GM19455 (cell line): Measurements from ENCODE around the gene MARCHF10.
A peak's percentile ranks its signal among the peaks of the same experiment; 100 is the strongest.

Source experiments
- ATAC-seq: cut with Tn5 transposase; IDR thresholded peaks from one replicate; pipeline ENCODE4 v1.9.1; 2021; ENCODE audit not compliant: unreplicated experiment

MARCHF10 gene

DNA sequence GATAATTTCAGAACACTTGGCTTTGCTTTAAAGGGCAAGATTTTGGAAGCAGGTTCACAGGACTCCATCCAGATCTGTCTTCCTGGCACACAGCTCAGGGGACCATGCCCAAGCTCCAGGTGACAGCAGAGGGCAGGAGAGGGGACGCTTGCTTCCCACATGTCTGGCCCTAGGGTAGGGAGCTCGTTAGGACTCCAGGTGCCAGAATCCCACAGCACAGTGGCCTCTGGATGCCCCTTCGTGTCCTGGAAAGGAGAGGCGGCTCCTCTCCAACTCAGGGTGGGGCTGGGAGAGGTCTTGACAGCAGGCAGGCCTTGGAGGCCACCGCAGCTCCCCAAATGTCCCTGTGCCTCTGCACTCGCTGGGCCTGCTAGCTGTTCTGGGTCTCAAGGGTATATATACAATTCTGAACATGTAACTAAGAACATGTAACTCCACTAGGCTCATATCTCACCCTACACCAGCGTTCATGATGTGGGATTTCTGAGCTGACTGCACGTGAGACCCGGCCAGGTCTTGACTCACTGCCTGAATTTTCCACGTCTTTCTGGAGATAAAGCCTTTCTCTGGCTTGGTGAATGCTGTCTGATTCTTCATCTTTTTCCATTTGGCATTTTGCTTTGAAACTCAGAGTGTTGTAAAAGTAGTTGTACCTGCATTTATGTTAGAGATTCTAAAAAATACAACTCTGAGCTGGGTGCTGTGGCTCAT, 52.8 kb downstream of the MARCHF10 start:
- no peak for ATAC-seq

DNA sequence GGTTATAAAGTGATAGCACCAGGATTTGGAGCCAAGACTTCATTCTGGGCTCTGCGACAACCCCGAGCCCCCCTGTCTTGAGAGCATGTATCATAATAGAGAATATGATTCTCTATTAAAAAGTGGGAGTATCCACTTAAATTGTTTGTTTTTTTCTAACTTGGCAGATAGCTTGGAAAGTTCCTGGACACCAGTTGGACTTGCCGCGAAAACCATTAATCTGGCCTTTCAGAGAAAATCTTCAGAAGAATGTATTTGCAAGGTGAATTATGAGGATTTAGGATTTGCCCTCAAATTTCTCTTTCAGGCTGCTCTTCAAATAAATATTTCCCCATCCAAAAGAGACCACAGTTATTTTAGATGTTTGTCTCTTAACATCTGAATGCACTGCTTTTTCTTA, 53.5 kb downstream of the MARCHF10 start:
- no peak for ATAC-seq

DNA sequence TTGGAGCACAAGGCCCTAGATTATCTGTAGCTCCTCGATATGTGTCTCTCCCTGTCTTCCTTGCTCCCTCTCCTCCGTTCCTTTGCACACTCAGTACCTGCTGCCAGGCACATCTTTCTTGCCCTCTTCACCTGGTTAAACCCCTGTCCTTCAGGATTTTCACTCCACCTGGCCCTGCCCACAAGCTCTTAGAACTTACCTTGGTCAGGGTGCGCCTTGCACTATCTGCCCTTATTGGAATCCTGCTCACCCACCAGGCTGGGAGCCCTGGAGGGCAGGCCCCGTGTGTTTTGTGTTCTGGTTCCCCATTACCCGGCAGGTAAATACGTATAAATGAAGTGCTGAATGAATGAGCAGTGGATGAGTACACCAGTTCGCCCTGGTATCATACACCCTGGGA, 54.6 kb downstream of the MARCHF10 start:
- no peak for ATAC-seq

DNA sequence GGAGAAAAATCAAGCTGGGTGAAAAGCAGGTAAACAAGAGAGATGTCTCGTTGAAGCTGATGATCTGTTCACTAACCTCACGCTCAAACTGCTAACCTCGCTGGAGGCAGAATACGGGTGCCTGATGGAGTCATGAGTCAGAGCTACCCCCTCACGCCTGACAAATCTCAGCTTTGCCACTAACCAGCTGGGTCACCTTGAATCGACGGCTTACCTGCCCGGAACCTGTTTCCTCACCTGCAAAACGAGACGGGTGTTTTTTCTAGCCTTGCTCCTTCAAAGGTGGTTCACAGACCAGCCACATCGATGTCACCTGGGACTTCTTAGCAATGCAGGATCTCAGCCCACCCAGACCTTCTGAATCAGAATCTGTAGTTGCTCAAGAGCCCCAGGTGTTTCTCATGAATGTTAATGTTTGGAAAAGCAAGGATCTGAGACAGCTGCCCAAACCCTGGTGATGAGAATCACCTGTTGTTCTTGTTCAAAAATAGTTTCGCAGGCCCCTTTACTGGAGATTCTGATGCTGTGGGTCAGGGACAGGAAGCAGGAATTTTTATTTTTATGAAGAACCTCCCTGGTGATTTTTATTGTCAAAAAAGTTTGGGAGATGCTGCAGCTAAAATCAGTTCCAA, 56.9 kb downstream of the MARCHF10 start:
- no peak for ATAC-seq

DNA sequence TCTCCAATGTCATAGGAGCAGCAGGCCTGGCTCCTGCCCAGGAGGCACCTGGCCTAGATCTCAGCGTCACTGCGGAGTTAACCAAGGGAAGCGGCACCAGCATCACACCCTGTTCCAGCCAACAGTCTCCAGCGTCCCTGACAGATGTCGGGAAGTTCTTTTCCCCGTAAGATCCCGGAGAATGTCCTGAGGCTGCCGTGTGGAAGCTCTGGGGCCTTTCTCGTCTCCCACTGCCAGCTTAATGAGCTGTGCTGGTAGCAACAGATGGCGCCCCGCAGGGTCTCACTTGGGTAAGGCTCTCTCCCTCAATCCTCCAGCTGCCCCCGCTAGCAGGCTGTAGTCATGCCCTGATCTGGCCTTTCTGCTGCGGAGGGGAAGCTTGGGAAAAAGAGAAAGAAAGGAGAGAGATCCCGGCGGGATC, 57.5 kb downstream of the MARCHF10 start:
- ATAC-seq = no peak

DNA sequence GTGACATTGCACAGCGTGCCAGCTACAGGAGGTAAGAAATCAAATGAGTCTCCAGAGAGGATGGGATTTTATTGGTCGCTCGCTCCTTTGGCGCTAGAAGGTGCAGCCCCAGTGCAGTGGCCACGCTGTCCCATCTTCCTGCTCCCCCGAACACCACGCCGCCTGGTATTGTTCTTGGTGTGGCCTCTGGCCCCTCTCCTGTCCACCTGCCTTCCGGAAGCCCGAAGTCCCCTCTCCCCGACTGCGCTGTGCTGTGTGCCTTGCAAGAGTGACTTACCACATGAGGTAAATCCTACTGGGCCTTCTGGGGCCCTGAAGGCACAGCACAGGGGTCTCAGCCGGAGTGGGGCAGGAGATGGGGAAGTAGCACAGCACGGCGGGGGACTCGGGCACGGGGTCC, 58.2 kb downstream of the MARCHF10 start:
- ATAC-seq = no peak

DNA sequence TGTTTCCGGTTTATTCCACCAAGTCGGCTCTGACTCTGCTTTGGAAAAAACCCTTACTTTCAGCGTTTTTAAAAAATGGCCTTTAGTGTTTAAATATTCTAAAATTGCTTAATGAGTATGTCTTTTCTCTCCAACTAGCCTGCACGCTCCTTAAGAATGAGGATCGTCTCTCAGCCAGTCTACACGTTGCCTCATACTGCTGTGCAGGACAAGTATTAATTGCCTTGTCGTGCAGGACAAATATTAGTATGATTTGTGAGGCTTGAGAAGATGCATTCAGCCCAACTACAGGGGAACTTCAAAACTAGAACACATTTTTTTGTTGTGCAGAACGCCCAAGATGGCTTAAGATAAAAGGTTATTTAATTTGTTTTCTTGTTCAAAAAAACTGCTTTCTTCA, 61.2 kb downstream of the MARCHF10 start:
- ATAC-seq = no peak

DNA sequence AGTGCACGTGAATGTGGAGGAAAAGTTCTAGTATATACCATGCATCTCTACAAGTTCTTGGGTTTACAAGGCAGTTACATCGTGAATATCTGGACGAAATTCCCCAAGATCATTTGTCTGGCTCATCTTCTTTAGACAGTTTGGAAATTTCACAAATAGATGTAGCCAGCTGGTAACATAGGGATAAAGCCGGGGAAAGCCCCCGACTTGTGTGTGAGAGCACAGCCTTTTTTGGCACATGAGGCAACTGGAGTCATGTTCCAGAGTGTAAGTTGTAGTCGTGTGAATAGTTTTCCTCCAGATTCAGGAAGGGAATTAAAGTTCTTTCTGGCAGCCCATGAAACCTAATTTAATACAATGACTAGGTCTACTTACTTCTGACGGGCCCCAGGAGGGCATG, 62.3 kb downstream of the MARCHF10 start:
- no peak for ATAC-seq

DNA sequence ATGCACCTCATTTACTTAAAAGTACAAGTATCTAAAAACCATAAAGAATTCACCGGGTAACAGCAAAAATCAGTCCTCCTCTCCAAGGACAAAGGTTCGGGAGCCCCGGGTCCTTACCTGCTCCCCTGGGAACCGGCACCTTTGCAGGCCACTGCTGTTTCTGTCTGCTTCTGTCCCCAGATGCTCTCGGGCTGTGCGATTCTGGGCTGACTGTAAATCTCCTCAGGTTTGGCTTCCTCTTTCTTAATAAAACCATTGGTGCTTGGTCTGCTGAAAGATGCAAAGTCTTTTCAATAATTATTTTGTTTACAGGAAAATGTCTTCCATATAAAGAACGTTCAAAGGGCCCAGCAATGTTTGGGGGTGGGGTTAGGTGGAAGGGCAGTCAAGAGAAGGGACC, 63.9 kb downstream of the MARCHF10 start:
- ATAC-seq = no peak

DNA sequence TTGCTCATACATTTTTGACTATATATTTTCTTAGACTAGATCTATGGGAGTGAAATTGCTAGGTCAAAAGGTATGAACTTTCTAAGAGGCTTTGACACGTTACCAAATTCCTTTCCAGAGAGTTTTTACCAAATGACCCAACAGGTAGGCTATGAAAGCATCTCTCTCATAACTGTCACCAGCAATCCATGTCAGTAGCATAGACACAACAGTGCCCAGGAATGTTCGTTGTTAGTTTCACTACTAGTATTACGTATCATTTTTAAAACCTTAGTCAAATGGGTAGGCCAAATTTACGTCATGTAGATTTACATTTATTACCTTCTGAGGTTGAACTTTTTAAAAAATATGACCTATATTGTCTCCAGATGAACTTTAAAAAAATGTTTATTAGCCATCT, 66.8 kb downstream of the MARCHF10 start:
- ATAC-seq = peak; percentile 64

DNA sequence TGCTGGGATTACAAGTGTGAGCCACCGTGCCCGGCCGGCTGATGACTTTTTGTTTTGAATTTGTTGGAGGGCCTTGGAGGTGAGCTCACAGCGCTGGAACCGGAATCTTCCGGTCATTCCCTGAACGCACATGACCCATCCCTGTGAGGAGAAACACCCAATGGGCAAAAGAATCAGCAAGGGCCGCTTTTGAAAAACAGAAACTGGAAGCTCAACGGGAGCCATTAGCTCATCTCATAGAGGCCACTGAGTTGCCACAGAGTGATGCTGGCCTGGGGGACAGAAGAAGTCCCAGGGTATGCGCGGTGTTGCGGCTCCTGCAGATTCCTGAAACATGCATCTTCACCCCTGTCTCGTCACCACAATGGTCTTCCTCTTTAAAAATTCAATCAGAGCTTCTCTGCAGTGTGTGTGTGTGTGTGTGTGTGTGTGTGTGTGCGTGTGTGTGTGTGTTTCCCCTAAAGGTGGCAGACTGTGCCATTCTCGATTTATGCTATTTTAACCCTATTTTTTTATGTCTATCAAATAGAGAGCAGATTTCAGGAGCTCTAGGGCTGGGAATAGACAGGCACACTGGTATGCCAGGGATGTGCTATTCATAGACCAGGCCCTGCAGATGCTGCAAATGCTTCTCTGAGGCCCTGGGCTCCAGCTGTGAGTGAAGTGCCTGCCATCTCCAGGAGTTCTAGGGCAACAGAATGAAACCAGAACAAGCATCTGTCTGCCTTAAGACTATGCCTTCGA, 68.3 kb downstream of the MARCHF10 start:
- no peak for ATAC-seq

DNA sequence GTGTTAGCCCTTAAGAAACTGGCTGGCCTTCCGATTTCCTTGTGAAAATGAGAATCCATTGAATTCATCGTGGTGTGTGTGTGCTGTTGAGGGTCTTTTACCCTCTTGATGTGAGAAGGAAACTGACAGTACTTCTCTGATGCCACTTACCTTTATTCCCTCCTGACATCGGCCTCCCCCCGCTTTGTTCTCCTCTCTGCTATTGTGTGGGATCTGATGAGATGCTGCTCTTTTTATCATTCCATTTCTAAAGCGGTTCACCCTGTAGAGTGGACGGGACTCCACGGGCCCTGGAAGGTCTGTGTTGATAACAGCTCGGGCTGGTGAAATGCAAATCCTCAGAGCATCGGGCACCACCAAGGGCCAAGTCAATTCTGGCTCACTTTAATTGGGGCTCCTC, 69.8 kb downstream of the MARCHF10 start:
- ATAC-seq = no peak

DNA sequence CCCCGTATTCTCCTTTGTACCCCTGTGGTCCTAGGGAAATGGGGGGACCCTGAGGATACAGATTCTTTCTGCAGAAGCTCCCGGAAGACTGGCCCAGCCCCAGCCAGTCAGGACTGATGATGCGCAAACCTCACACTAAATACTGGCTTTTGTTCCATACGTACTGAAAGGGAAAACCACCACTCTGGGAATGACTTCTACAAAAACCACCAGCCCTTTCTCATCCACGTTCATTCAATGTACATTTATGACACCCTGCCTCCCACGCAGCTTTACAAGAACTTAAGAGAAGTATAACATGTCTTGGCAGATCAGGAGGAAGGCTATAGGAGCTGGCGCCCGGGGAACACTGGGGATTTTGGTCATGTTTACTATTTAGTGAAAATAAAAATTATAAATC, 70.6 kb downstream of the MARCHF10 start:
- ATAC-seq = no peak

DNA sequence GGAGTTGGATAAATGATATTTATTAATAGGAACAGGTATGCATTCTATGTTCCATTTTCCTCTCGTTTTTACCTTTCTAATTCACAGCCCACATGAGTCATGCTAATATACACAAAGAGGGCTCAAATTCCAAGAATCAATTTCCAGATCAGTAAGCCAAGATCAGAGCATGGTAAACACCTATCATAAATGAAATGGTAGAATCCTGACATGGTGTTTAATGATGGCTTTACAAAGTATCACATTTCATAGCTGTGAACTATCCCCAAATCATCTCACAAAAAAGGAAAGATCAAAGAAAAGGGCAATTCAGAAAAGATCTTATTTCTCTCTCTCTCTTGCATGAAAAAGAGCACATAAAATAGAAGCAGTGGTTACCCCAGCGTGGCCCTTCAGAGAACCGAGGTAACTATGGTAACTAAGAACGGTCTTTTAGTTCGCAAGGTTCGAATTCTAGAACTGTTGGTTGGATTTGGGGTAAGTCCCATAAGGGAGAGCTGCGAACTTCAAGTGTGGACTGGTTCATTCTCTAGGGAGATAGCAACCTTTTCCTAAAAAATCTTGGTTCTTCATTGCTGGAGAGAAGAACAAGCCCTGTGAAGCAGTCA, 73.0 kb downstream of the MARCHF10 start:
- ATAC-seq = no peak

DNA sequence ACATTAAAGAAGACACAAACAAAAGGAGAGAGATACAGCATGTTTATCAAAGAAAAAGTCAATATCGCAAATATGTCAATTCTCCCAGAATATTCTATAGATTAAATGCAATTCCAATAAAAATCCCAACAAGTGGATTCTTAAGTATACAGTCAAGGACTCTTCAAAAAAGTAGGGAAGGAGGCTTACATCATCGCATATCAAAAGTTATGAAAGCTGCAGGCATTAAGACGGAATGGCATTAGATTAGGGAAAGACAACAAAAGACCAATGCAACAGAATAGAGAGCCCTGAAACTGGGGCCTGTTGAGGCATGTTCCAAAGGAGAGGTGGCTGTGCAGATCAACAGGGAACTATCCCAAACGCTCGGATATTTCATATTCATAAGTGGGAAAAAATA, 76.0 kb downstream of the MARCHF10 start:
- no peak for ATAC-seq

DNA sequence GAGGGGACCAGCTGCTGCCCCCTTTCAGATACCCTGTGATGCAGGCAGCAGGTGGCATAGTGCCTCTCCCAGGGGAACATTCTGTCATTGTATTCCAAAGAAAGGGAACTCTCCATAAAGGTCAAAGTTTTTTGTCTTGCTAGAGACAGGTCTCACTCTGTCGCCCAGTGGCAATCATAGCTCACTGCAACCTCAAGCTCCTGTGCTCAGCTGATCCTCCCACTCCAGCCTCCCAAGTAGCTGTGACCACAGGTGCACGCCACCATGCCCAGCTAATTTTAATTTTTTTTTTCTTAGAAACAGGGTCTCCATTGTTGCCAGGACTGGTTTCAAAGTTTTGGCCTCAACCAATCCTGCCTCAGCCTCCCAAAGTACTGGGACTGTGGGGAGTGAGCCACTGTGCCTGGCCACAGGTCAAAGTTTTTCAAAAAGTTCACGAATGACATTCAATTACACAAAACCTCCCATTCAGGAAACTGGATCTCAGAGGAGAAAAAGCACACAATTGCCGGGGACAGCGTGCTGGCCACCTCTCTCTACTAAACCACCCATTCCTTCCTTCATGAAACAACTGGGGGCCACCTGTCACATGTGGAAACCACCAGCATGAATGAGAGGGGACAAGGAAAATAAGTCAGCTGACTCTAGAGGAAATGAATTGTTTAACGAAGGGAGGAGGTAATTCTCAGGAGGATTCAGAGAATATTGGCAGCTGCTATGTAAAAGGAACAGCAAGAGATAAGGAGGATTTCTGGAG, 80.0 kb downstream of the MARCHF10 start:
- ATAC-seq = no peak

DNA sequence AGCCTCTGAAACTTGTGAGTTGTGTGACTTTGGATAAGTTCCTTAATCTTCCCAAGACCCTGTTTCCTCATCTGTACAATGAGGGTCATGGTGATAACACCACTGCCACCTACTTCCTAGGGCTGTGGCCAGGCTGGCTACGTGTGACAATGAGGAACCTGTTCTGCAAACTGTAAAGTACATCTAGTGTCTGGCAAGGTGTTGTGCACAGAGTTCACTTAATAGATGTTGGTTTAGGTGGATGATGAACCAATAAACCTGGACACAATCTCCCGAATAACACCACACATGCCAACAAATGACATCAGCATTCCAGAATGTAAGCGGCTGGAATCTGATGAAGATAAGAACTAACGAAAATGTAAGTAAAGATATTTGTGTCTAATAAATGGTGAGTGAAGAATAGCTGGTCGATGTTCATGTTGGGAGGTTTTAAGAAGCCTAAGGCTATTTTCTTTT, 82.3 kb downstream of the MARCHF10 start:
- ATAC-seq = no peak

DNA sequence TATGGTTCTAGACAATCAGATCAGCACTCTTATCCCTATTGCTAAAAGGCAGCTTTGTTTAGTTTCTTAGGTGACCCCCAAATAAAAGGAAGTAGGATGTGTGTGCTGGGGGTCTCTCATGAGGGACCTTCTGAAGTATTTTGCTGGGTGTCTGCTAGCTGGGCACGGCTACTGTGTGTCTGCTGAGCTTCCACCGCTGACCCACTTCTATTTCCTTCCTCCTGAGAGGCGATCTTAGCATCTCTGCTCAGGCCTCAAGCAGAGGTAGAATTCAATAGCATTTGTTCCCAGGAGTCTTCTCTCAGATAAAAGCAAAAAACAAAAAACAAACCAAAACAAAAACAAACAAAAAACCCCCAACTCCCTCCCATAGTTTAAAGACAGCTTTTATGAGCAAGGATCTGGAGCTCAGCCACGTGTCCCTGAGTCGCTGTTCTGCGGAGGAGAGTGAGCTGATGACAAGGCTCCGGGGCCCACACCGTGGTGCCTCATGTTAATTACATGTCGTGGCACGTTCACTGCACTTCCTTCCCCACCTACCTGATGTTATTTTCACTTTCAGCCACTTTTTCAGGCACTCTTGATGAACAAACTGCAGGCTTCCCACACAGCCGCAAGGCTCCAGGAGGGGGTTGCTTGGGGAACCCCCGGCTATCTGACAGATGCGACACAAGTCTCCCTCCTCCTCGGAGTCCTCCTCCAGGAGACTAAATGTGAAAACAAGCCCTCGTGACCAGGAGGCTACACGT, 83.5 kb downstream of the MARCHF10 start:
- ATAC-seq = peak; percentile 94

DNA sequence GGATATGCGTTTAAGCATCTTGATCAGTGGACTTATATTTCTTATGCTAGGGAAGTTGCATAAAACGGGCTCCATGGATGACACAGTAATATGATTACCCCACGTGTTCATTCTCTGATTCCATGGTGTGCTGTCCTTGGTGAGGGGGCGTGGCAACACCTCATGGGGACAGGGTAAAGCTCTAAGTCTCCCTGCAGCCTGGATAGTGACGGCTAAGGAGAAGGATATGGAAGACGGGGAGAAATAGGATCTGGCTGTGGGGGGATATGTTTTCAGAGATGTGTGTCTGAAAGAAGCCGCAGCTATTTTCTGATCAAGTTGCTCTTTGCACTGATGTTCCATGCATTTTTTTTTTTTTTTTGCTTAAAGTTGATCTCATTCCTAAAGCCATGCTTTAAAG, 84.3 kb downstream of the MARCHF10 start:
- no peak for ATAC-seq

DNA sequence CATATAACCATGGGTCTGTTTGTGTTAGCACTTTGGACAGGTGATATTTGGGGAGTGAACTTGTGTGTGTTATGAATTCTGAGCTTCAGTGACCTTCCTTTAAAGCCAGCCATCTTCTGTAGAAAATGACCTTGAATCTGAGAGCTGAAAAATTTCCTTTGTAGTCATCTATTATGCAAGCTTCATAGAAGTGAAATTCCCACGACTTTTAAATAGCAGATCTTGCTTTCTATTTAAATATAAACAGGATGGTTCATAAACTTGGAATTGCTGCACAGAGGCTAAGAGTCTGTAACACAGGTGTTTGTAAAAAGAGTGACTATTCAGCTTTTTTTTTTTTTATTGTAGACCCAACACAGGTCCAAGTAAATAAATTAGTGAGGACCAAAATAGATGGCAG, 85.5 kb downstream of the MARCHF10 start:
- no peak for ATAC-seq
